ENCODE results near the gene WFDC2. TPM values are rescaled to one million over a fixed set of nuclear protein-coding genes. Genes with fewer than 3 reads are reported as not detected.
"Not testable (repeated sequence)": the region's sequence is repeated elsewhere in the genome, so short reads cannot be mapped to it uniquely, and the experiment has no call there.

WFDC2 gene
- total RNA-seq, 3 donors from 2014 or later (not counting 1 experiment from before 2014, with no cell fraction given), result not detected

DNA sequence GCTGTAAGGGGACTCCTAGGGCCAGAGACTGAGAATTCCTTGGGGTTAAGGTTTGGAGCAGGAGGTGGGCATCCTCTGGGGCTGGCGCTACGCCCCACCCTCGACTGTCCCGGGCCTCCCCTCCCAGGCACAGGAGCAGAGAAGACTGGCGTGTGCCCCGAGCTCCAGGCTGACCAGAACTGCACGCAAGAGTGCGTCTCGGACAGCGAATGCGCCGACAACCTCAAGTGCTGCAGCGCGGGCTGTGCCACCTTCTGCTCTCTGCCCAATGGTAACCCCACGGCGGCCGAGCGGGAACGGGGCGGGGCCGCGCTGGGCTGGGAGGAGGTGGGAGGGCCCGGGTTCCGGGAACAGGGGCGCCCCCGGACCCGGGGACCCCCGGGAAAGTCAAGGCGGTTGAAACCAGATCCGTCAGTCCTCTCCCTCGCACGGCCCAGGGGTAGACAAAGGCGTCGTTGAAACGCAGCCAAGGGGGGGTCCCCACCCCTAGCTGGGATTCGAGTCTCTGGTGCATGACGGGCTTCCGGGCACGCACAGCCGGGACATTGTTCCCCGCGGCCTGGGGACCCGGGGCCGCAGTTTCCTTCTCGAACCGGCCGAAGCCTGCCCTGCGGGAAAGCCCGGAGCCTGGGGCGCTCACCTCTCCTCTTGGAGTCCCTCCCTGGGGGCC, 844 bp downstream of the WFDC2 start:
- Histone ChIP-seq H3K4me3 (ENCODE audit: low read length) (no peak overlapping the region), H3K4me1 (ENCODE audit: control insufficient read depth, insufficient read depth, low read length) (peaks cover 14% of the 10 kb centered on the region), H3K36me3 (ENCODE audit: control insufficient read depth, insufficient read depth, low read length) (no peaks in the 10 kb centered on the region), H3K27ac (ENCODE audit: low read length) (no peak overlapping the region), H3K27me3 (ENCODE audit: control insufficient read depth, insufficient read depth, low read length) (peaks cover 27% of the 10 kb centered on the region), H3K9me3 (ENCODE audit: control insufficient read depth, insufficient read depth, low read length) (no peaks in the 10 kb centered on the region)
- DNase-seq, result no peak
- under 1% methylated on average over 50 of the region's 50 CpGs for WGBS (ENCODE audit: insufficient coverage)
- ATAC-seq, result peak in 2 of 3 donors; percentile 24 to 61
- H3K27ac Mint-ChIP-seq, result no peak overlapping the region
- TF ChIP-seq, protein P1, sequence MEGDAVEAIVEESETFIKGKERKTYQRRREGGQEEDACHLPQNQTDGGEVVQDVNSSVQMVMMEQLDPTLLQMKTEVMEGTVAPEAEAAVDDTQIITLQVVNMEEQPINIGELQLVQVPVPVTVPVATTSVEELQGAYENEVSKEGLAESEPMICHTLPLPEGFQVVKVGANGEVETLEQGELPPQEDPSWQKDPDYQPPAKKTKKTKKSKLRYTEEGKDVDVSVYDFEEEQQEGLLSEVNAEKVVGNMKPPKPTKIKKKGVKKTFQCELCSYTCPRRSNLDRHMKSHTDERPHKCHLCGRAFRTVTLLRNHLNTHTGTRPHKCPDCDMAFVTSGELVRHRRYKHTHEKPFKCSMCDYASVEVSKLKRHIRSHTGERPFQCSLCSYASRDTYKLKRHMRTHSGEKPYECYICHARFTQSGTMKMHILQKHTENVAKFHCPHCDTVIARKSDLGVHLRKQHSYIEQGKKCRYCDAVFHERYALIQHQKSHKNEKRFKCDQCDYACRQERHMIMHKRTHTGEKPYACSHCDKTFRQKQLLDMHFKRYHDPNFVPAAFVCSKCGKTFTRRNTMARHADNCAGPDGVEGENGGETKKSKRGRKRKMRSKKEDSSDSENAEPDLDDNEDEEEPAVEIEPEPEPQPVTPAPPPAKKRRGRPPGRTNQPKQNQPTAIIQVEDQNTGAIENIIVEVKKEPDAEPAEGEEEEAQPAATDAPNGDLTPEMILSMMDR (IDR thresholded peaks at IDR 0.05), result no peak
- H3K36me3 Mint-ChIP-seq, result no peaks in the 10 kb centered on the region
- peak overlapping the region; percentile 35 for H3K4me3 Mint-ChIP-seq
- H3K4me1 Mint-ChIP-seq, result peaks cover 0 to 7% of the 10 kb centered on the region in 2 donors
- no peaks in the 10 kb centered on the region for H3K9me3 Mint-ChIP-seq
- peaks cover 38 to 39% of the 10 kb centered on the region in 2 donors for H3K27me3 Mint-ChIP-seq (ENCODE audit: low read depth in 2 of 2)
- intact Hi-C loops (cut with micrococcal nuclease), result no loop called here

DNA sequence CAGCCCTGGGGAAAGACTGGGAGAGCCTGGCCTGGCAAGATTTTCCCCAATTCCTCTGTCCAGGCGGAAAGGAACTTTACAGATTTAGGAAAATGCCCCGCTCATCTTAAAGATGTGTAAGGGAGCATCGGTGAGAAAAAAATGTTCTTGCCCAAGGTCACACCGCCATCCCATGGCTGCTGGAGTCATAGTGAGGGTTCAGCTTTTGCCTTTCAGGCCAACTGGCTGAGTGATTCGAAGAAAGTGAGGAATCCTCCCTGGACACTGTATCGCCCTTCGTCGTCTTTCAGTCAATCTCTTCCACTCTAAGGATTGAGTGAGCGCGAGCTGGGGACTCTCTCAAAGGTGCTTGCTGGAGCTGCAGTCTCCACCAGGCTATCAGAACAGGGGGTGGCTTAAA, 1.4 kb downstream of the WFDC2 start:
- H3K27me3 Mint-ChIP-seq (ENCODE audit: low read depth in 2 of 2), result peaks cover 36 to 39% of the 10 kb centered on the region in 2 donors
- intact Hi-C loops (cut with micrococcal nuclease), result no loop called here
- H3K27ac Mint-ChIP-seq, result no peak overlapping the region
- Histone ChIP-seq H3K36me3 (ENCODE audit: control insufficient read depth, insufficient read depth, low read length) (no peaks in the 10 kb centered on the region), H3K4me1 (ENCODE audit: control insufficient read depth, insufficient read depth, low read length) (peaks cover 14% of the 10 kb centered on the region), H3K4me3 (ENCODE audit: low read length) (no peak overlapping the region), H3K9me3 (ENCODE audit: control insufficient read depth, insufficient read depth, low read length) (no peaks in the 10 kb centered on the region), H3K27me3 (ENCODE audit: control insufficient read depth, insufficient read depth, low read length) (peaks cover 27% of the 10 kb centered on the region), H3K27ac (ENCODE audit: low read length) (no peak overlapping the region)
- peak in 1 of 2 donors; percentile 29 for DNase-seq
- WGBS (ENCODE audit: insufficient coverage), result 38% methylated on average over 10 of the region's 10 CpGs
- peak in 1 of 3 donors; percentile 32 for ATAC-seq
- H3K9me3 Mint-ChIP-seq, result no peaks in the 10 kb centered on the region
- H3K4me3 Mint-ChIP-seq, result no peak overlapping the region
- TF ChIP-seq, protein P1 (IDR thresholded peaks at IDR 0.05), result no peak
- H3K4me1 Mint-ChIP-seq, result peaks cover 0 to 7% of the 10 kb centered on the region in 2 donors
- no peaks in the 10 kb centered on the region for H3K36me3 Mint-ChIP-seq

DNA sequence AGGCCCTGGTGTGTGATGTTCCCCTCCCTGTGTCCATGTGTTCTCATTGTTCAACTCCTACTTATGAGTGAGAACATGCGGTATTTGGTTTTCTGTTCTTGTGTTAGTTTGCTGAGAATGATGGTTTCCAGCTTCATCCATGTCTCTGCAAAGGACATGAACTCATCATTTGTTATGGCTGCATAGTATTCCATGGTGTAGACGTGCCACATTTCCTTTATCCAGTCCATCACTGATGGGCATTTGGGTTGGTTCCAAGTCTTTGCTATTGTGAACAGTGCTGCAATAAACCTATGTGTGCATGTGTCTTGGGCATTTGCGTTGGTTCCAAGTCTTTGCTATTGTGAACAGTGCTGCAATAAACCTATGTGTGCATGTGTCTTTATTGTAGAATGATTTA, 2.7 kb downstream of the WFDC2 start:
- WGBS (ENCODE audit: insufficient coverage), result 68% methylated on average over 2 of the region's 3 CpGs
- H3K4me1 Mint-ChIP-seq; H3K27ac ChIP-seq (ENCODE audit: low read length); H3K9me3 ChIP-seq (ENCODE audit: control insufficient read depth, insufficient read depth, low read length); ATAC-seq; H3K4me3 ChIP-seq (ENCODE audit: low read length); H3K9me3 Mint-ChIP-seq; intact Hi-C loops (cut with micrococcal nuclease); H3K4me3 Mint-ChIP-seq; H3K36me3 ChIP-seq (ENCODE audit: control insufficient read depth, insufficient read depth, low read length); H3K36me3 Mint-ChIP-seq; DNase-seq; H3K27ac Mint-ChIP-seq: not testable (repeated sequence)
- Histone ChIP-seq H3K27me3 (ENCODE audit: control insufficient read depth, insufficient read depth, low read length) (peaks cover 27% of the 10 kb centered on the region), H3K4me1 (ENCODE audit: control insufficient read depth, insufficient read depth, low read length) (peaks cover 14% of the 10 kb centered on the region)
- peaks cover 36 to 39% of the 10 kb centered on the region in 2 donors for H3K27me3 Mint-ChIP-seq (ENCODE audit: low read depth in 2 of 2)

DNA sequence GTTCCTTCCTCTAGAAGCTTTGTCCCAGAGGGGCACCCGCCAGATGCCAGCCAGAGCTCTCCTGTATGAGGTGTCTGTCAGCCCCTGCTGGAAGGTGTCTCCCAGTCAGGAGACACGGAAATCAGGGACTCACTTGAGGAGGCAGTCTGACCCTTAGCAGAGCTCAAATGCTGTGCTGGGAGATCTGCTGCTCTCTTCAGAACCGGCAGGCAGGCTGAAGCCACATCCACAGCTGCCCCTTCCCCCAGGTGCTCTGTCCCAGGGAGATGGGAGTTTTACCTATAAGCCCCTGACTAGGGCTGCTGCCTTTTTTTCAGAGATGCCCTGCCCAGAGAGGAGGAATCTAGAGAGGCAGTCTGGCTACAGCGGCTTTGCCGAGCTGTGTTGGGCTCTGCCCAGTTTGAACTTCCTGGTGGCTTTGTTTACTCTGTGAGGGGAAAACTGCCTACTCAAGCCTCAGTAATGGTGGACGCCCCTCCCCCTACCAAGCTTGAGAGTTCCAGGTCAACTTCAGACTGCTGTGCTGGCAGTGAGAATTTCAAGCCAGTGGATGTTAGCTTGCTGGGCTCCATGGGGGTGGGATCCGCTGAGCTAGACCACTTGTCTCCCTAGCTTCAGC, 8.1 kb downstream of the WFDC2 start:
- H3K4me1 Mint-ChIP-seq; ATAC-seq; intact Hi-C loops (cut with micrococcal nuclease): not testable (repeated sequence)

More for the DNA sequence above, 8.1 kb downstream of the WFDC2 start:
- peaks cover 26 to 32% of the 10 kb centered on the region in 2 donors for H3K27me3 Mint-ChIP-seq (ENCODE audit: low read depth in 2 of 2)
- H3K4me1 ChIP-seq (ENCODE audit: control insufficient read depth, insufficient read depth, low read length); H3K27me3 ChIP-seq (ENCODE audit: control insufficient read depth, insufficient read depth, low read length); H3K36me3 Mint-ChIP-seq; H3K27ac ChIP-seq (ENCODE audit: low read length); H3K4me3 ChIP-seq (ENCODE audit: low read length); H3K9me3 ChIP-seq (ENCODE audit: control insufficient read depth, insufficient read depth, low read length); H3K36me3 ChIP-seq (ENCODE audit: control insufficient read depth, insufficient read depth, low read length); H3K4me3 Mint-ChIP-seq; DNase-seq; H3K27ac Mint-ChIP-seq; H3K9me3 Mint-ChIP-seq: not testable (repeated sequence)
- WGBS (ENCODE audit: insufficient coverage), result 86% methylated on average over 7 of the region's 7 CpGs
